MM.1S (cell line): ENCODE results near the gene REL.

ENCODE experiments used
- CTCF ChIP-seq: fragments of 300-600 bp; sonication (generic); IDR thresholded peaks from 2 replicates; pipeline ENCODE4 v1.5.1; 2016; ENCODE audit warnings: antibody characterized with exemption, low read length, mixed read lengths
- EZH2 ChIP-seq: fragments of 300-600 bp; sonication (generic); optimal IDR thresholded peaks from 2 replicates; pipeline ENCODE3; 2017; ENCODE audit warnings: low read depth, mild to moderate bottlenecking, antibody characterized with exemption, low read length, mixed read lengths
- EZH2phosphoT487 ChIP-seq: fragments of 300-600 bp; sonication (generic); IDR thresholded peaks from 2 replicates; pipeline ENCODE4 v1.6.1; 2018; ENCODE audit warnings: antibody characterized with exemption, low read length

- TF ChIP-seq CTCF (no peak), EZH2 (no peak), EZH2phosphoT487 (no peak)
Observed at GRCh38 chr2:60959501-60959900, 78.1 kb downstream of the REL start.
